Activated B cell treated with CpG ODN at 0.5 μM for 24 hours (primary cell): Measurements from ENCODE around the gene ABCC12. TPM values are rescaled to one million over a fixed set of nuclear protein-coding genes. Genes with fewer than 3 reads are reported as not detected.

Source experiments
- ATAC-seq: fragments of 200-7000 bp; cut with Tn5 transposase; one replicate; pipeline ENCODE4 v1.10.0; 2021; ENCODE audit warnings: low read depth, mild to moderate bottlenecking, moderate library complexity
- CTCF ChIA-PET: fragments of 350-600 bp; sonication (Branson Sonifier 250); formaldehyde crosslinking; loops from one replicate; lab custom pipeline; 2021; ENCODE audit warnings: antibody characterized with exemption; lab: Charles Lee
- POLR2A ChIA-PET: fragments of 350-600 bp; sonication (Branson Sonifier 250); formaldehyde crosslinking; loops from one replicate; lab custom pipeline; 2021; ENCODE audit warnings: antibody characterized with exemption; lab: Charles Lee
- DNase-seq: peaks from one replicate; pipeline ENCODE4 v3.0.0; 2022
- H3K27ac Mint-ChIP-seq: one replicate; pipeline ENCODE4 v1.8.0; 2020; ENCODE audit warnings: mixed read lengths
- H3K27me3 Mint-ChIP-seq: one replicate; pipeline ENCODE4 v1.8.0; 2021; ENCODE audit warnings: mixed read lengths
- H3K36me3 Mint-ChIP-seq: one replicate; pipeline ENCODE4 v1.8.0; 2021; ENCODE audit warnings: low read depth, mixed read lengths
- H3K4me1 Mint-ChIP-seq: one replicate; pipeline ENCODE4 v1.8.0; 2021; ENCODE audit warnings: mixed read lengths
- H3K4me3 Mint-ChIP-seq: one replicate; pipeline ENCODE4 v1.8.0; 2020; ENCODE audit warnings: mild to moderate bottlenecking, mixed read lengths
- H3K9me3 Mint-ChIP-seq: one replicate; pipeline ENCODE4 v1.8.0; 2020; ENCODE audit warnings: mixed read lengths
- intact Hi-C: fragments of 100-400 bp; cut with micrococcal nuclease; formaldehyde crosslinking; loops from one replicate; pipeline ENCODE4 v1.15.1; 2024
- total RNA-seq: library from RNA; stranded (reverse); gene quantifications from 2 replicates; pipeline ENCODE4 v1.2.3, GENCODE V29; 2022
- TF ChIP-seq, protein P1 (sequence below): fragments of 200-600 bp; IDR thresholded peaks from one replicate; pipeline ENCODE4 v1.8.0; 2022; ENCODE audit warnings: antibody characterized with exemption, mild to moderate bottlenecking

ABCC12 gene
- total RNA-seq, 1 donor from 2014 or later = not detected

DNA sequence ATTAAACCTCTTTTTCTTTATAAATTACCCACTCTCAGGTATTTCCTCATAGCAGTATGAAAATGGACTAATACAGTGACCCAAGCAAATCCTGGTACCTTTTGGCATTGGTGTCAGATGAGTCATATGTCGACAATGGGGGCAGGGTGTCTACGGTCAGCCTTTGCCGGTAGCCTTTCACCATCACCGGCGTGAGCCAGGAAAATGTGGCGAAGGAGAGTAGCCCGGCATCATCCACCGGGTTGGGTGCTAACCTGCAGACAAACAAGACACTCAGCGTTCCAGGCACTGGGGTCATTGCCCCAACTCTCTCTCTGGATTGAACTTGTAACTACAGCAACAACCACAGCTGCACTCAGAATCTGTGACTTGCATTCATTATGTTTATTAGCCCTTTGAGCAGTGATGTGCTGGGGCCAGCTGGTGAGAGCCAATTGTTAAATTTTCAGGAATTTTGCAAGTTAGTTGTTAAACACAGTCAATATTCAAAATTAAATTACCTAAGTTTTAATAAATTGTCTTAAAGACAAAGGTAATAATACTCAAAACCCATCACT lies 11.9 kb downstream of the ABCC12 start:
- H3K36me3 Mint-ChIP-seq = no peaks in the 10 kb centered on the region
- TF ChIP-seq, protein P1, sequence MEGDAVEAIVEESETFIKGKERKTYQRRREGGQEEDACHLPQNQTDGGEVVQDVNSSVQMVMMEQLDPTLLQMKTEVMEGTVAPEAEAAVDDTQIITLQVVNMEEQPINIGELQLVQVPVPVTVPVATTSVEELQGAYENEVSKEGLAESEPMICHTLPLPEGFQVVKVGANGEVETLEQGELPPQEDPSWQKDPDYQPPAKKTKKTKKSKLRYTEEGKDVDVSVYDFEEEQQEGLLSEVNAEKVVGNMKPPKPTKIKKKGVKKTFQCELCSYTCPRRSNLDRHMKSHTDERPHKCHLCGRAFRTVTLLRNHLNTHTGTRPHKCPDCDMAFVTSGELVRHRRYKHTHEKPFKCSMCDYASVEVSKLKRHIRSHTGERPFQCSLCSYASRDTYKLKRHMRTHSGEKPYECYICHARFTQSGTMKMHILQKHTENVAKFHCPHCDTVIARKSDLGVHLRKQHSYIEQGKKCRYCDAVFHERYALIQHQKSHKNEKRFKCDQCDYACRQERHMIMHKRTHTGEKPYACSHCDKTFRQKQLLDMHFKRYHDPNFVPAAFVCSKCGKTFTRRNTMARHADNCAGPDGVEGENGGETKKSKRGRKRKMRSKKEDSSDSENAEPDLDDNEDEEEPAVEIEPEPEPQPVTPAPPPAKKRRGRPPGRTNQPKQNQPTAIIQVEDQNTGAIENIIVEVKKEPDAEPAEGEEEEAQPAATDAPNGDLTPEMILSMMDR = no peak
- H3K27ac Mint-ChIP-seq = no peak overlapping the region
- H3K4me1 Mint-ChIP-seq = no peaks in the 10 kb centered on the region
- ChIA-PET CTCF (no interaction called here), POLR2A (no interaction called here)
- ATAC-seq (no peak), DNase-seq (no peak)
- intact Hi-C loops = no loop called here
- H3K27me3 Mint-ChIP-seq = peaks cover 9% of the 10 kb centered on the region
- peaks cover 5% of the 10 kb centered on the region for H3K9me3 Mint-ChIP-seq
- H3K4me3 Mint-ChIP-seq = no peak overlapping the region

DNA sequence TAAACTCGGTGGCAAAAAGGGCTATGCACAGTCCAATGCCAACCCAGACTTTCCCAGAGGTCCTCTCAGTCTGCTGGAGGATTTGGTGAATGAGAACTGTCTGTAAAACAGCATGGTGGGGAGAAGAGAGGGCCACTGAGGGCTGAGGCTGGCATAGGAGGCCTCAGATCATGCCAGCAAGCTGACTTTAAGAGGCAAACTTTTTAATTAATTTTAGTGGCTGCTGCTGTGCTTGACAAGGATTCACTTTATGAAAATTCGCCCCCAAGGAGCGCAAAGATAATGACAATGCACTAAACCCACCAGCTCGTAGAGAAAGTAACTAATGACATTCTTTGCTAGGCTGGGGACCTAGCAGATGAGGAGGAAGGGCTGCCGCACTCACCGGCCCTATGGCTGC lies 15.0 kb downstream of the ABCC12 start:
- POLR2A ChIA-PET = no interaction called here
- CTCF ChIA-PET = no interaction called here
- intact Hi-C loops = no loop called here
- H3K27me3 Mint-ChIP-seq = peaks cover 2% of the 10 kb centered on the region
- no peak overlapping the region for H3K27ac Mint-ChIP-seq
- no peak overlapping the region for H3K4me3 Mint-ChIP-seq
- TF ChIP-seq, protein P1 = no peak
- H3K9me3 Mint-ChIP-seq = peaks cover 2% of the 10 kb centered on the region
- no peak for DNase-seq
- no peaks in the 10 kb centered on the region for H3K36me3 Mint-ChIP-seq
- H3K4me1 Mint-ChIP-seq = no peaks in the 10 kb centered on the region
- ATAC-seq = no peak

DNA sequence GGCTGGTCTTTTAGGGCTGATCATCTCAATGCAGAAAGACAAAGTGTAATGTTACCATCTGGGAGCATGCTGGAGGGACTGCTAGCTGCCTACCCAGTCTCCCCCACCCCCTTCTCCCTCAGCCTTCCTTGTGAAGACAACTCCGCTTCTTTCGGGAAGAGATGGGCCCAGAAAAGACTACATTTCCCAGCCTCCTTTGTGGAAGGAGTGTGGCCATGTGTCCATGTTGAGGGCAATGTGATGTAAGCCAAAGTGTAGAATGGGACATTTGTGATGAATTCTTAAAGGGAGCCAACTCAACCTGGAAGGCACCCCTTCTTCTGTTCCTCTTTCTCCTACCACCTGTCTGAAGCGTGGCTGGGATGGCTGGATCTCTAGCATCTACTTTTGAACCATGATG lies 16.3 kb downstream of the ABCC12 start:
- Mint-ChIP-seq H3K27ac (no peak overlapping the region), H3K27me3 (peaks cover 3% of the 10 kb centered on the region), H3K4me1 (no peaks in the 10 kb centered on the region), H3K9me3 (peaks cover 2% of the 10 kb centered on the region), H3K36me3 (no peaks in the 10 kb centered on the region), H3K4me3 (no peak overlapping the region)
- DNase-seq (no peak), ATAC-seq (no peak)
- CTCF ChIA-PET = no interaction called here
- intact Hi-C loops = no loop called here
- POLR2A ChIA-PET = no interaction called here
- TF ChIP-seq, protein P1 = no peak

DNA sequence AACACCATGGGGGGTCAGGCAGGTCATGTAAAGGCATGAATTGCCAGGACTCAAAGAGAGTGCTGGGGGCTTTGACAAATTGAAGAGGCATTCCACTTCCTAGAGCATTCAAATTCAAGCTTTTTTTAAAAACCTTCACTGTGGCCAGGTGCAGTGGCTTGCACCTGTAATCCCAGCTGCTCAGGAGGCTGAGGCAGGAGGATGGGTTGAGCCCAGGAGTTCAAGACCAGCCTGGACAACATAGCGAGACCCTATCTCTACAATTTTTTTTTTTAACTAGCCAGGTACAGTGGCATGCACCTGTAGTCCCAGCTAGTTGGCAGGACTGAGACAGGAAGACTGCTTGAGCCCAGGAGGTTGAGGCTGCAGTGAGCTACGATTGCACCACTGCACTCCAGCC lies 17.2 kb downstream of the ABCC12 start:
- Mint-ChIP-seq H3K36me3 (no peaks in the 10 kb centered on the region), H3K27ac (no peak overlapping the region), H3K27me3 (peaks cover 2% of the 10 kb centered on the region), H3K9me3 (peaks cover under 1% of the 10 kb centered on the region), H3K4me1 (no peaks in the 10 kb centered on the region), H3K4me3 (no peak overlapping the region)
- ChIA-PET POLR2A (no interaction called here), CTCF (no interaction called here)
- no peak for DNase-seq
- TF ChIP-seq, protein P1 = no peak
- no peak for ATAC-seq
- intact Hi-C loops = no loop called here

DNA sequence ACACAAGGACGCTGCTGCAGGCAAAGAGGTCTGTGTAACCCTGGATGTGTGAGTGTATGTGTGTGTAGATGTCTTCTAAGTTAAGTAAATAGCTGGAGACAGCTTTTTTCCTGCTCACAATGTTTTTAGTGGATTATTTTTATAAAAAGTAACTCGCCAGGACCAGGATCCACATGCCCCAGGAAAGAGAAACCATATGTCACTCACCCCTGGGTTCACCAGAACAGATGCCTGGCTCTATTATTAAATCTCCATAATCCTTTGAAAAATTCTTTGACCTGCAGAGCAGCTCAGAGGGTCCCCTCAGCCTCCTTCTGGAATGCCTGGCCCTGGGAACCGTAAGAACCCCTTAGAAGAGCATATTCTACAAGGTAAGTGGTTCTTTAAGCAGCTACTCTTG lies 18.0 kb downstream of the ABCC12 start:
- Mint-ChIP-seq H3K27ac (no peak overlapping the region), H3K36me3 (no peaks in the 10 kb centered on the region), H3K27me3 (peaks cover 2% of the 10 kb centered on the region), H3K9me3 (no peaks in the 10 kb centered on the region), H3K4me1 (no peaks in the 10 kb centered on the region), H3K4me3 (no peak overlapping the region)
- TF ChIP-seq, protein P1 = no peak
- ChIA-PET CTCF (interaction anchor here (1.5 kb wide), 1 partner anchor 27 kb away, joined by 6 read pairs; no protein-coding TSS in a partner anchor), POLR2A (no interaction called here)
- intact Hi-C loops = no loop called here
- no peak for ATAC-seq
- DNase-seq = no peak
